NCI-H187 (cell line): ENCODE measurements around the gene COL2A1.

Source experiments
- DNase-seq, 2 experiments: peaks; one replicate each; lab custom pipeline; 2025; lab: John Stamatoyannopoulos, UW

The COL2A1 gene

DNA sequence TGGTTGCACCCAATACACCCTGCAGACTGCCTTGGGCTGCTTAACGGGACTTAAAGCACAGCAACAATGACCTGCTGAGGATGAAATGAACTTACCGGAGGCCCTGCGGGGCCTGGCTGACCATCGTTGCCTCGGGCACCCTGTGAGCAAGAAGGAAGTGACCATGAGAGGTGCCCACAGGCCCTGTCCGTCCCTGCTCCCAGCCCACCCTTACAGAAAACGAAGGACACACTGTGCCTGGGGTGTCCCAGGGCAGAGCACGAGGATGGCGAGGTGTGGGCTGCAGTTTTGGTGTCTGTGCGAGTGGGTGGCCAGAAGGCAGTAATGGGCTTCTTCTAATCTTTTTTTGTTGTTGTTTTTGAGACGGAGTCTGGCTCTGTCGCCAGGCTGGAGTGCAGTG, 14.6 kb downstream of the COL2A1 start:
- no peak for DNase-seq

DNA sequence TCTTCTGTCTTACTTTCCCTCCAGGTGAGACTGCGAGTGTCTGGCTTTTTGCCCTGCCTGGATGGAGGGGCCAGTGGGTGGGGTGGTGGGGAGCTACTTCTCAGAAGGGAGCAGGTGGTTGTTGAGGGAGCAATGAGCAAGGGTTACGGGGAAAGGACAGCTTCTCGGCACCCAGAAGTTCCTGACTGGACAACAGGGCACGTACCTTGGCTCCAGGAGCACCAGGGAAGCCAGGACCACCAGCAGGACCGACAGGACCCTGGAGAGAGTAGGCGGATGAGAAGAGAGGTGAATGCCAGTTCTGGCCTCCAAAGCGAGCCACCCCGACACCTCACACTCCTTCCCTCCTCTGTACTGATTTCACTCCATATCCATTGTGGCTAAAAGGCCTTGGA, 15.3 kb downstream of the COL2A1 start:
- DNase-seq = no peak

DNA sequence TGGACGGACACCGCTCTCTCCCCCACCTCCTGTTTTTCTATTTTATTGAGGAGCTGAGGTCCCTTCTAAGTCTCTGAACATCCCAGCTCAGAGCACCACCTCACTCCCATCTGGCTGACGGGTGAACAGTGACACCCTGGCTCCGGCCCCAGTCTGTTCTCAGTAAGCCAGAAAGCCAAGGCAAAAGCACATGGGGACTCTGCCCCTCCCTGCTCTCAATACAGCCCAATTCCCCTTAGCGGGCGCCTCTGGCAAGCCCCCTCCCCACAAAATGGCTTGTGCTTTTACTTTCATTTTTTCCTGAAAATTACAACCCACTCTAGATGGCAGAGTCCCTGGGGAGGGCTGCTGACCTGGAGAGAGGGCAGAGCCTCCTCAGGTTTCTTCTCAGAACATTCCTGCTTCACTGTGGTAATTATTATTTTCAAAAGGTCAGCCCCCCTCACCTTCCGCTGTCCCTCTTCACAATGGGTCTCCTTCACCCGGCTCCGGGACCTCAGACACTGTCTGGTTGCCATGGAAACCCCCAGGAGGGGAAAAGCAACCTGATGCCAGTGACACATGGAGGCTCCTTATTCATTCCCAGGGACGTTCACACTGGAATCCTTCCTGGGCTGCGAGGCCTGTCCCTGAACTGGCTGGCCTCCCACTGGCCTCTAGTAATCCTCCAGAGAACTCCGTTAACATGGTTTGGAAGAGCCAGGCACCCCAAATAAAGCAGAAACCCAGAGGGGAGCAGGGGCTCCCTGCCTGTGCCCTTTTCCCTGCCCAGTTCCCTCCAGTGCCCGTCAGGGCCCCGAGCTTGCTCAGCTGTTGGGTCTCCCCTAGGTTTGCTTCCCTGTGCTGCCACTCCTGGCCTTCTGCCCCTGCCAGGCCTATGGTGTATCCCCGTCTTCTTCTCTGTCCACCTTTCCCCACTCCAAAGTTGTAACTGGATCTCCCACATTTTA, 15.9 kb downstream of the COL2A1 start:
- no peak for DNase-seq

DNA sequence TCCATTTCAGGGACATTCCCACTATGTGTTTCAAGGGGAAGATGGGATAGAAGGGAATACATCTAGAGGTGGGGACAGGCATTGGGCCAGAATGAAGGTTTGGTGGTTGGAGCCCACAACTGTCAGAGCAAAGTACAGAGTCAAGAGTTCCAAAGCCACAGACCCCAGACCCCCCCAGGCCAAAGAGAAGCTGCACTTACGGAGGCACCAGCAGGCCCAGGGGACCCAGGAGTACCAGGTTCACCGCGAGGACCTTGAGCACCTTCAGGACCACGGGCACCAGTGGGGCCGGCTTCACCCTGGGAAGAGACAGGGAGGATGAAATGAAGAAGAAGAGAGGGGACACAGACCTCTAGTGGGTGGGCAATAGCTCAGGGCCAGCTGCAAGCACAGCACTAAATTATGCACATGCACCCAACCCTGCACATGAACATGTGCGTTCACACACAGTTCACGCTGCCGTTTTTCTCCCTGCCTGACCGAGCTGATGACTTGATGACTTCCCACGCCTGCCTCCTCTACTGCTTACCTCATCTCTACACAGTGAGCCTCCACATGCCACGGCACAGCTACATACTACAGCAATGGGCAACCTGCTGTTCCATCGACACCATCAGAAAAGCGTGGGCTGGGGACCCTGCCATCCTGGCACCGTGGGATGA, 16.7 kb downstream of the COL2A1 start:
- DNase-seq = no peak

DNA sequence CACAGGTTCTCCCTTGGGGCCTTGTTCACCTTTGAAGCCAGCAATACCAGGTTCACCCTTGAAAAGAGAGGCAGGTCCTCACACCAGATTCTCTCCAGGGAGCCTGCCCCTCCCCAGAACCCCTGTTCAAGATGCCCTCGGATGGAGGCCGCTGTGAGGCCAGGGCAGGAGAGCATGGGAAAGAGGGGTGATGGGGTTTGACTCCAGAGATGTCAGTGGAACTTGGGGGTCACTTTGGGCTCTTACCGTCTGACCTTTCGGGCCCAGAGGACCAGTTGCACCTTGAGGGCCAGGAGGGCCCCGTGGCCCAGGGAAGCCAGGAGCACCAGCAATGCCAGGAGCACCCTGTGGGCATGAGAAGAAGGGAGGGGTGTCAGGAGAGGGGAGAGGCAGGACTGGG, 17.4 kb downstream of the COL2A1 start:
- no peak for DNase-seq

DNA sequence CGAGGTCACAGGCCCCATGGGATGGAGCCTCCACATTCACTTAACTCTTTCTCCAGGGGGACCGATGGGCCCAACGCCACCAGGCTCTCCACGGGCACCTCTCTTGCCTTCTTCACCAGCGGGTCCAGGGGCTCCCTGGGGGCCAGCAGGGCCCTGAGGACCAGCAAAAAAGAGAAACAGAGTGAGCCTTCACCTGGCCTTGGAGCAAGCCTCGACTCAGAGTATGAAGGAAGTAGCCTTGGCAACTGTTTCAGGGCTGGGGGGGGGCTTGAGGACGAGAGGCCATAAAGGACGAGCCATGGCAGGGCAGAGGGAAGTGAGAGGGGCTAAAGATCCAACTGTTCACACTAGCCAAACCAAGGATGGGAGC, 18.0 kb downstream of the COL2A1 start:
- DNase-seq = no peak

DNA sequence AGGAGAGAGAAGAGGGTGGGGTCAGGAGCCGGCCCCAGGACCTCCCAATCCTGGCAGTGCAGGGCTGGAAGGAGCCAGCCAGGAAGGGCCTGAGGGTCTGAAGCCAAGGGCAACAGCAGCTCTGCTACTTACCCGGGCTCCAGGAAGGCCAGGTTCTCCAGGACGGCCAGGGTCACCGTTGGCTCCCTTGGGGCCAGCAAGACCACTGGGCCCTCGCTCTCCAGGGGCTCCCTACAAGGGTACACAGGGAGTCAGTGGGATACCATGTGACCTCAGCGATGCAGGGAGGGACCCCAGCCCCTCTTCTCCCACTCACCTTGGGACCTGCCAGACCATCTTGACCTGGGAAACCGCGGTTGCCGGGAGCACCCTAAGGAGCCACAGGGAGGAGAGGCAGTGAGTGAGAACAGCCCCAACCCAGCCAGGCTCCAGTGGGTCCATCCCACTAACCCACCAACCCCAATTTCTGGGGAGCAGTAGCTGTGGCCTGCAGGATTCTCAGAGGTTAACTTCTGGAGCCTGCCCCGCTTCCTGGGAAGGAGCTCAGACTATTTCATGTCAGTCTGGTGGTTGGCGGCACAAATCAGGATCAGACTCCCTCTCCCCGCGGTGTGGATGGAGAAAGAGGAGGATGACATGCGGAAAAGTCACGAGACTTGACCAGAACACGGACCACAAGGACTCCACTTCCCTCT, 18.5 kb downstream of the COL2A1 start:
- DNase-seq = no peak

DNA sequence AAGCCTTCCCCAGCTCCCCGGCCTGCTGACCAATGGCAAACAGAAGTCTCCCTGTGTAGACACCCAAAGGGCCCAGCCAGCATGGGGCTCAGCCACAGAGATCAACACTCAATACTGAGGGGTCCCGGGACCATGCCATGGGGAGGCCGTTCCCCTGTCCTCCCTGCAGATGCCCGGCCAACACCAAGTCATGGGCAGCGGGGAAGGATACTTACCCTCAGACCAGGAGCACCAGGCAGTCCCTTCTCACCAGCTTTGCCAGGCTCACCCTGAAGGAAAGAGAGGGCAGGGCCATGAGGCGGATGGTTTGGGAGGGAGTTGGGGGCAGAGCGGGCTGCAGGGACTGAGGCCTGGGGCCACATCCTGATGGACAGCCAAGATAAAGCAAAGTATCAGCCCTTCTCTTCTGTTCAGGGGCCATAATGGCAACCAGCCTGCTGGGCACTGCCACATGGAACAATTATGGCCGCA, 19.9 kb downstream of the COL2A1 start:
- no peak for DNase-seq

DNA sequence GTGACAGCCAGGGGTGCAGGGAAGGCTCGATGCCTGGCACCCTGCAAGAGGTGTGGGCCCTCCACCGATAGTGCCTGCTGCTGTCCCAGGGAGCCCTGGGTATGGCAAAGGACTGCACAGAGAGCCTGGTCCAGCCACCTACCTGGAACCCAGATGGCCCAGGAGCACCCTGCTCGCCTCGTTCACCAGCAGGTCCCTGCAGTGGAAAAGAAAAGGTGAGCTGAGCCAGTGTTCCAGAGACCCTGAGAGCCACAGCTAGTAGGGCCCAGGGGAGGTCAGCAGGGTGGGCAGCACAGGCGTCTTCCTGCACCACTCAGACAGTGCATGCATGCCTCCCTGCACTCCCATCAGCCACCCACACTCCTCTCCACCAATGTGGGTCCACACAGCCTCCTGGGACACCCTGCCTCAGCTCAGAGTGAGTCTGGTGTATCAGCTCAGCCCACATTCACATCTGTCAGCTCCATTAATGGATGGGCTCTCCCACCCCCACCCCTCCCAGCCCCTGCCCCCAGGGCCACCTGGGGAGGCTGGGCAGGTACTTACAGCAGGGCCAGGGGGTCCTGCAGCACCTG, 20.6 kb downstream of the COL2A1 start:
- DNase-seq = no peak

DNA sequence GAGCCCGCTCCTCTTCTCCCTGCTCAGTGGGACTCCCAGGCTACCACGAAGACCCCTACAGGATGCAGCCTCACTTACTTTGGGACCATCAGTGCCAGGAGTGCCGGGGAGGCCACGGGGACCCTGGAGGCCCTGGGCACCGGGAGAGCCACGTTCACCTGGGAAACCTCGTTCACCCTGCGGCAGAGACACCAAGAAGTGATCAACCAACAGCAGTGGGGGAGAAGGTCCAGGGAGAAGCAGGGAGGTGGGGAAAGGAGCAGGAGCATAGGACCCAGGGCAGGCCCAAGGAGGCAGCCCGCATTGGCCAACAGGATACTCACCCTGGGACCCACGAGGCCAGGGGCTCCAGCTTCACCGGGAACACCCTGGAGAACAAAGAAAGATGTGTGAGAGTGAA, 21.5 kb downstream of the COL2A1 start:
- DNase-seq = no peak

DNA sequence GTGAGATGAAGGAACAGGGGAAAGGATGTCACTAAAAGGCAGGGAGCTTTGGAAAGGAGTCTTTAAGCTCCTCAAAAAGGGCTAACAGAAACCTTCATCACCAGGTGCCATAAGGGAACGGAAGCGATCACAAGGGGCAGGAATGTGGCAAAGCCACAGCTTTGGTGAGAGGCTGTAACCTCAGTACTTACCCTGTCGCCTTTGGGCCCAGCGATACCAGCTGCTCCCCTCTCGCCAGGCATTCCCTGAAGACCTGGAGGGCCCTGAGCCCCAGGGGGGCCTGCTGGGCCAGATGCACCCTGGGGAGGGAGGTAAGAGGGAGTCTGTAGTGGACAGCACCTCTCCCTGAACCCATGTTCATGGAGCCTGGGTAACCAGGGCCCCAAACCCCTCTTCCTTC, 22.0 kb downstream of the COL2A1 start:
- DNase-seq = no peak

DNA sequence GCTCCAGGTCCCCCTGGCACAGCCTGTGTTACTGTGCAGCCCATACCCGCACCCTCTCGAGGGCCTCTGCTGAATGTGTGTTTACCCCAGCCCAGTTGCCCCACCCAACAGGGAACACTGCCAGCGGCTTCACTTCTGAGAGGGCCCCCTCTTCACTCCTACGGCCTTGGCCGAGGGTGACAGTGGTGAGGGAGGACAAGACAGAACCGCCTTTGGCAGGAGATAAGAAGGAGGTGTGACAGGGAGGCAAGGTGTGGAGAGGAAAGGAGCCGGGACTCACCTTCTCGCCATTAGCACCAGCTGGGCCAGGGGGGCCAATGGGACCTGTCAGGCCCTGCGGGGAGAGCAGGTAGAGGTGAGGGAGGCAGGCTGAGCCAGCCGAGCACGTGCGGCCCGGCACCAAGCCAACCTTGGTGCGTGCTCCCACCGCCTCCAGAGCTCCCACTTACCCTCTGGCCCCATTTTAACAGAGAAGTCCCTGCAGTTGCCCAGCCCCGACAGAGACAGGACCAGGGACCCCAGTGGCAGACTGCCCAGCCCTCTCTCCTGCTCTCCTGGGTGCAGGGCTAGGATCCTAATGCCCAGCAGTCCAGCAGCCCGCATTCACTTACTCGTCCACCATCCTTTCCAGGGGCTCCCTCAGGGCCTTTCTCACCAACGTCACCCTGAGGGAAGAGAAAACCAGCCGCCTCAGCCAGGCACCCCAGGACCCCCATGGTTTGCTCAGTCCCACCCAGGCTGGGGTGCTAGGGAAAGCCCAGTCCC, 22.6 kb downstream of the COL2A1 start:
- DNase-seq = no peak

DNA sequence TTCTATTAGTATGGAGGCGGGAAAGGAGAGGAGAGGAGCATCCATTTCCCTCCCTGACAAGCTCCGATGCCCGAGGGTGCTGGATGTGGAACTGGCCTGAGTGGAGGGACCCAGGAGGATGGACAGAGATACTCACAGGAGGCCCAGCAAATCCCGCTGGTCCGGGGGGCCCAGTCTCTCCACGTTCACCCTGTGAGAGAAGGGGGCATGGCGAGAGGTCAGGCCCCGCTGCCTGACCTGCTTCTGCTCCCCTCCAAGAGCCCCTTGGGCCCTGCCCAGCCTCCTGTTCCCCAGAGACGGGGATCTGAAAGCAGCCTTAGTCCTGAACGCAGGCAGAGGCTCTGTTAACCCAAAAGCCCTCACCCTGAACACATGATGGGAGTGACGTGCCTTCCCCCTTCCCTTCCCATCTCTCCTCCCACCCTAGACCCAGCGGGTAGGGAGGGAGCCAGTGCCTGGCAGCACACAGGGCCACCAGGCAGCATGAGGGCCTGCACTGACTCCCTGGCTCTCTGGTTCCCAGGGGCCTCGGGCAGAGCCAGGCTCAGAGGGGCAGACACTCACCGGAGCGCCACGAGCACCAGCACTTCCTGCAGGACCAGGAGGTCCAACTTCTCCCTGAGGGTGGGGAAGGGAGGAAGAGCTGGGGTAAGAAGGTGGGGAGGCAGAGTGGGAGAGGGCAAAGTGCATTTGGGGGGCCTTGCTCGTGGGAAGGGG, 23.3 kb downstream of the COL2A1 start:
- no peak for DNase-seq

DNA sequence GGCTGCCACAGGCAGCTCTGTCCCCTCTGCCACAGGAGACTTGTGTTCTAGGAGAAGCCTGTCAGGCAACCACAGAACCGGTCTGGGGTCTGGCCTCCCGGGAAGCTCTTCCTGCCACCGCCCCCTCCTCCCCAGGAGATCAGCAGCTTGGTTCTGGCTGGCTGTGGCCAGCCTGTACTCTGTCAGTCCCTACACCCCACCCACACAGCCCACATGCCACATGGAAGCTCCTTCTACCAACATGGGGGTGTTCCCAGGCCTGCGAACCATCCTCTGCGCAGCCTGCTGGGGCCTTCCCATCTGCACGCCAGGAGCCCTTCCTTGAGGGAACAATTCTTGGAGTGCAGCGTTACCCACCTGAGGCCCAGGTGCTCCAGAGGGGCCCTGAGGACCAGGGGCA, 24.1 kb downstream of the COL2A1 start:
- DNase-seq = no peak

DNA sequence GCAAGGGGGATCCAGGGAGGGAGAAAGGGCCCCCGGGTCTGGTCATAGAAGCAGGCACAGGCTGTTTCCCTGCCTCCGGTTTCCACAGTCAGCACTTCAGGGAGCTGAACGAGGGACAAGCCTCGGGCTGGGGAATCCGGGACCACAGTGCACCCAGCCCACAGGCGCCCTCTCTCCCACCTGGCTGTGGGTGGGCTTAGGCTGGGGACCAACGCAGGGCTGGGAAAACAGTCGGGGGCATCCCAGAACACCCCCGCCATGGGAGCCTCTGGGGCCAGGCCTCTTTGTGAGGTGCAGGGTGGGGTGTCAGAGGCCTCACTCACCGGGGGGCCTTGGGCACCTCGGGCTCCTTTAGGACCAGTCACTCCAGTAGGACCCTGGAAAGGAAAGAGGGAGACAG, 24.6 kb downstream of the COL2A1 start:
- DNase-seq = no peak

DNA sequence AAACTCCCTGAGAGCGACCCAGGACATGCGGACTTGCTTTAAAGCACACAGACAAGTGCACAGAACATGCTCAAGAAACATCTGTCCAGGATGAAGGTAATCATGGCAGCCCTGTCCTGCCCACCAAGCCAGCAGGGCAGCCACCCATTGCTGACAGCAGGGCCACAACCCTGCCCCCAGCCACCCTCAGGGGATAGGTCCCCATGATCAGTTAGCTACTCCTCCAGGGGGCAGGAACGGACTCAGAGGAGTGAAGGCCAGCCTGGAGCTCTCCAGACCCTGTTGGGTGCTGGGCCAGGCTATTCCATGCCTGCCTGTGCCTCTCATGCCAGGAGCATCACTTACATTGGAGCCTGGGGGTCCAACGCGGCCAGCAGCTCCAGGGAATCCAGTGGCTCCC, 25.1 kb downstream of the COL2A1 start:
- no peak for DNase-seq

DNA sequence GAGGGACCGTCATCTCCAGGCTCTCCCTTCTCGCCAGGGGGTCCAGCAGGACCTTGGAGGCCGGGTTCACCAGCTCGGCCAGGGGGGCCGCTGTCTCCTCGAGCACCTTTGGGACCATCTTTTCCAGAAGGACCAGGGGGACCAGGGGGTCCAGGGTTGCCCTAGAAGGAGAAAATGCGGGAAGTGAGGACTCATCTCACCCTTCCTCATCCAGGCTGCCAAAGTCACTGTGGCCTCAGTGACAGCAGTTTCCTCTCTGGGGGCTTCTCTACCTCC, 25.7 kb downstream of the COL2A1 start:
- DNase-seq = no peak

DNA sequence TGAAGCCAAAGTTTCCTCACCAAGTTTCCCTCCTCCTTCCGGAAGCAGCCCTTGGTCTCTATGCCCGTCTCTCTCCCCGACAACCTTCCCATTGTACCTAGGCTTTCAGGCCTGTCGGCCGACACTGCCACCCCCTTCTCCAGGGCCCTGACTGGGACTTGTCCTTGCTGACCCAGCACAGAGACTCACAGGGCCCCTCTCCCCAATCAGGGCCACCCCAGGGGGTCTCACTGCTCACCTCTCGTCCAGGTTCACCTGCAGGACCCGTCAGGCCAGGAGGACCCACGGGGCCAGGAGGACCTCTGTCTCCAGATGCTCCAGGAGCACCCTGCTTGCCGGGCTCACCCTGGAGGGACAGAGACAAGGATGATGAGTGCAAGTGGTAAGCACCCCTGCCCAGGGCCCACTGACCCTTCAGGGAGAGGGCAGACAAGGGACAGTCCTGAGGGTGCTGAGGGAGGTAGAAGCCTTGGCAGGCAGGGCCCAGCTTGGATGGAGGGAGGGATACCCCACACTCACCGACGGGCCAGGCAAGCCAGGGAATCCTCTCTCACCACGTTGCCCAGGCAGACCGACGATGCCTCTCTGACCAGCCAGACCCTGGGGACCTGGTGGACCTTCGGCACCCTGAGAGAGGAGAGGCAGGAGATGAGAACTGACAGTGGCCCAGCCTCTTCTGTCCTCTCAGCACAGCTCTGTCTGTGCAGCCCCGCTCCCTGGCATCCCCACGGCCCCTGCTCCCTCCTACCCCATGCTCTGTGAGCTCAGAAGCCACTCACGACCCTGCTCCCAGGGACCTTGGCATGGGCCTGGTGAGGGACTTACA, 26.3 kb downstream of the COL2A1 start:
- no peak for DNase-seq

DNA sequence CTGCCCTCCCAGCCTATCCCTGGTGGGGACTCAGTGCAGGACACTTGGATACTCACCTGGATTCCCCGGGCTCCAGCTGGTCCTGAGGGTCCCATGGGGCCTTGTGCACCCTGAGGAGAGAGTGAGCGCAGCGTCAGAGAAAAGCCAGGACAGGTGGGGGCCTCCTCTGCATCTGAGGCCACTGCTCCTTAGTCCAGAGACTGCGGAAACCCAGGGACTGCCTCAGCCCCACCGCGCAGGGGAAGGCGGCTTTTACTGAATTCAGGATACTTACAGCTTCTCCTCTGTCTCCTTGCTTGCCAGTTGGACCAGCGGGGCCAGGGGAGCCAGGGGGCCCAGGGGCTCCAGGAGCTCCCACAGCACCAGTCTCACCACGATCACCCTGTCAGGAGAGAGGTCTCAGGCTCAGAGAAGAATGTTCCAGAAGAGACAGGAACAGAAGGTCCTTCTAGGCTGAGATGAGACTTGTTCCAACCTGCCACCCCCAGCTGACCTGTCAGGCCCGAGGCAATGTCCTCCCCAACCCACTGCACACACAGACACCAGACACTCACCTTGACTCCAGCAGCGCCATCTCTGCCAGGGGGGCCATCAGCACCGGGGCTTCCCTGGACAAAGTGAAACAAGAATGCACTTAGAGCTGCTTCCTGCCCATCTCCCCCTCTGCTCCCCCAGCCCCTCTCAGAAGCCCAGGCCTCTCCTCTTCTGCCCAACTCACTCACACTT, 27.1 kb downstream of the COL2A1 start:
- no peak for DNase-seq

DNA sequence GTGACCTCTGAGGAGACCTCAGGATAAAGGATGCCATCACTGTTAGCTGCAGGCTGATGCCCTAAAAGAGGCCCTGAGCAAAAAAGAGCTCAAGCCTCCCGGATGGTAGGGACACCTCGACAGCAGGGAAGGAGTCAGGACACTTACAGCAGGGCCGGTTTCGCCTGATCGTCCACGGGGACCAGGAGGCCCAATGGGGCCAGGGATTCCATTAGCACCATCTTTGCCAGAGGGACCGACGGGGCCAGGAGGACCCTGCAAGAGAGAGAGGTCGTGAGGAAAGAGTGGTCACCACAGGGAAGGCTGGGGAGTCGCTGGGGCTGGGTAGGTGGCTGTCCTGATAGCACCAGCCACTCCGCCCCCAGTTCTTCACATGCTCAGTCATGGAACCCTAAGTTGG, 28.5 kb downstream of the COL2A1 start:
- DNase-seq = no peak
